NOMO-1 treated with DMSO at 0.1 percent for 48 hours (cell line): Measurements from ENCODE around the gene PFDN6.

ENCODE experiments used
- DNase-seq: peaks from one replicate; lab custom pipeline; 2025; ENCODE audit not compliant: unreplicated experiment; lab: John Stamatoyannopoulos, UW

The PFDN6 gene

DNA sequence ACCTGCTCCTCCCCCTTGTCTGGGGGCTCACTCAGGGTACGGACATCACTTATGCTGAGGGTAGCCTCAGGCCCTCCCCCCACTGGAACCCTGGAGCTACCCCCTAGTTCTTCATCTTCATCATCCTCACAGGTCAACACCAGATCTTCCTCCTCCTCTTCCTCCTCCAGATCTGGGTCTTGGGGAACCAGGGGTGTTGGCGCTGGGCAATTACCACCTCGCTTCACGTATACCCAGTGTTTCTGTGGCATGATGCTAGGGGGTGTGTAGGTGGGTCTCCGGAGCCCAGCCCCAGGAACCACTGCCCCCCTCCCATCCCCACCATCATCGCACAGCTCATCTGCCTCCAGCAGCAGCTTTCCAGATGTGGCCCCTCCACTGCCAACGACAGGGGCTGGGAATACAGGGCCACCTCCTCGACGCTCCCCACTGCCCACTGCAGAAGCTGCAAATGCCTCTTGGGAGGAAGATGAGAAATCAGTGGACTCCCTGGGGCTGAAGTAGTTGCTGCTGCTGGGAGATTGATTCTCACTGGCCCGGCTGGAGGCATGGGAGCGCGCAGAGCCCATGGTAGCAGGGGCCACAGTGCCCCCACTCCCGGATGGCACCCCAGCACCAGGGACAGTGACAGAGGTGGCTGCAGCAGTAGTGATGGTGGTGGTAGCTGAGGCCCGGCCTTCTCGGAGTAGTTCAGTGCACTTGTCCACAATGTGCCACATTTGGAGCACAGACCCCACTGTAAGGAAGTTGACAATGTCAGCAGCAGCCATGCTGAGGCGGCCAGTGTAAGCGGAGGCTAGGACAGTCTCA, 26.6 kb downstream of the PFDN6 start:
- no peak for DNase-seq

DNA sequence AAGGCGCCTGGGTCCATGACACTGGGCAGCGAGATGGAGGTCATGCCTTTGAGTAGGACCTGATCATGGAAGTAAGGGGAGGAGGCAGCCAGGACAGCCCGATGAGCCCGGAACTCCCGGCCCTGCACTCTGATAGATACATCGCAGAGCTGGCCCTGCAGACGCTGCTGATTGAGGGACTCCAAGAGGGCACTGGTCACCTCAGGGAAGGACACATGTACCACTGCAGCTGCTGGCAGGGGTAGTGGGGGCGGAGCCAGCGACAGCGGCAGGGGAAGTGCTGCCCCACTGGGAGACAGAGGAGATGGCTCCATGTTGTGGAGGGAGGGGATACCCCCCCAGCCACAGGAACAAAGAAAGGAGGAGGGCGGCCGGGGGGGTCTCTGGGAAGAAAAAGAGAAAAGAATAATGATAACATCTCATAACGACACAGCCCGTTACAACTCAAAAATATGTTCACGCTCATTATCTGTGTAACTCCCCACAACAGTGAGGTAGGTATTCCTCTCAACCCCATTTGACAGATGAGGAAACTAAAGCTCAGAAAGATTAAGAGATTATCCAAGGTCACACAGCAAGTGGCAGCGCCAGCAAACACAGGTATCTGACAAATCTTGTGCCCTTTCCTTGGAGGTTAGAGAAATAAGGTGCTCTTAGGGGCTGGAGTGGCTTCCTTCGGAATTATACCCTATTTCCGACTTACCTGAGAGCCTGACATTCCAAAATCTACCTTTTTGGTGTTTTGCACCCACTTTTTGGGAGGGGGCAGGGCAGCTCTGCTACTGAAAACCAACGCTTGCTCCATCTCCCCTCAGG, 27.4 kb downstream of the PFDN6 start:
- no peak for DNase-seq

DNA sequence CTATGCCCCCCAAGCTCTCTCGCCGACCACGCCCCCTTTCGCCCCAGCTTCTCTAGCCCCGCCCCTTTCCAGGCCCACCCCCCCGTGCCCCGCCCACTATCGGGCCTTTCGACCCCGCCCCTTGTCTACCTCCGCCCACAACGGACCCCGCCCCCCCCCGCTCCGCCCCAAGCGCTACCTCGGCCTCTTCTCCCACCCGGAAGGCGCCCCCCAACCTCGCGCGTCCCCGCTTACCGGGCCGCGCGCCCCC, 27.9 kb downstream of the PFDN6 start:
- no peak for DNase-seq

DNA sequence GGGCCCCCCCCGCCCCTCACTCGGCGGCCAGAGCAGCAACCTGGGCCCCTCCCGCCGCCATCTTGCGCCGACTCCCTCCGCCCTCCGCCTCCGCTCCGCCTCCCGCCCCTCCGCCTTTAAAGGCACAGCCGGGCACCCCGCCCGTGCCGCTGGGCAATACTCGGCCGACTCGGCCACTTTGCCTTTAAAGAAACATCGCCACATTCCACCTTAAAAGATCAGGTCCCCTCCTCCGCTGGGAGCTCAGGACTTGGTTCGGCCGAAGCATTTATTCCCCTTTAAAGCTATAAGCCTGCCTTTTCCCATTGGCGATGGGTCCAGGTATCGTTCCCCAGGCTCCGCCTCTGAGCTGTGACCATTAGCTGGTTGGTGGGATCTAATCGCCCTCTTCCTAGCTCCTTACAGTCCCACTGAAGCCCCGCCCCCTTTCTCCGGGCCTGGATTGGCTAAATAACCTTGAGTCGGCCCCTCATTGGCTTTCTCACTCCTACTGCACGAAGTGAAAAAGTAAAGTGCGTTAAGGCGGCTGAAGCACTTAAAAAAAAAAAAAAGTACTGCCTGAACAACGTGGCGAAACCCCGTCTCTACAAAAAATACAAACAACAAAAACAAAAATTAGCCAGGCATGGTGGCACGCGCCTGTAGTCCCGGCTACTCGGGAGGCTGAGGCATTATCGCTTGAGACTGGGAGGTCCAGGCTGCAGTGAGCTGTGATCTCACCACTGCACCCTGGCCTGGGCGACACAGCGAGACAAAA, 28.4 kb downstream of the PFDN6 start, which contains the start of gene ZBTB22:
Gene ZBTB22, minus strand, starts transcription at position 76 of the 757 bp plus-strand sequence. CDS start 828 bp downstream, outside the sequence.
- peak; percentile 98 for DNase-seq

DNA sequence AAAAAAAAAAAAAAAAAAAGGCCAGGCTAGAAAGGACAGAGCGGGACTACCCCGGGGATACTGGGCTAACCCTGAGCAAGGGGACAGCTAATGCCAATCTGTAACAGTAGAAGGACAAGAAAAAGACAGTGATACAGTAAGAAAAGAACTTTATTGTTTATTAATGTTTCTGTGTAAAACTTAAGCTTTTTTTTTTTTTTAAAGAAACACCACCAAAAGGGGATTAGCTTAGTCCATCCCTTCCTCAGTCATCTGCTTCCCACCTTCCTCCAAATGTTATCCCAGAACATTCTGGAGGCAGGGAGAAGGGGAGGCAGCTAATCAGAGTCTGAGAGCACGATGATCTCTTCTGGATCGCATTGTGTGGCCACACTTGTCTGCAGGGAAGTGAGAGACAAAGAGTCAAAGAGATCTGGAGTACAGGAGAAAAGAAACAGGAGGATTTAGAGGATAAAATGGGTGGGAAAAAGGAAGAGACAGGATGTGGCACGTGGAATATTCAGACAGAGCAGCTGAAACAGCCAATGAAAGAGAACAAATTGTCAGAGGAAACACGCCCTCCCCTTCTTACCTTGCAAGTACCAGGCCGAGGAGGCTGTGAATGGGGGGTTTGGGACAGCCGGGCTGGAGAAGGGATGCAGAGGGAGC, 29.1 kb downstream of the PFDN6 start:
- DNase-seq, result no peak

DNA sequence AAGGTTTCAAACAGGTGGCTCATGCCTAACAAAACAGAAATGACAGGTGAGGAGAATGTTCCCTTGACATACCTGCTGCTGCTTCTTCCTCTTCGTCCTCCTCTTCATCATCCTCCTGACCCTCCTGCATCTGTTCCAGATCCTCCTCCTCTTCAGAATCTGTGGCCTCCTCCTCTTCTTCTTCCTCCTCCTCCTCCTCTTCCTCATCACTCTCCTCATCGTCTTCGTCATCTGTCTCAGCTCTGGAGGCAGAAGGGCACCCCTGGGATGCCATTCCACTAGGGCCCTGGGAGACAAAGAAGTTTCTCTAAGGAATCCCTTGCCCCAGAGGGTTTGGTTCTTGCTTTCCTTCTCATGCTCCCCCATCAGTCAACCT, 30.5 kb downstream of the PFDN6 start:
- DNase-seq, result no peak

- DNase-seq, result no peak
Observed at GRCh38 chr6:33320315-33321181, 31.1 kb downstream of the PFDN6 start.

DNA sequence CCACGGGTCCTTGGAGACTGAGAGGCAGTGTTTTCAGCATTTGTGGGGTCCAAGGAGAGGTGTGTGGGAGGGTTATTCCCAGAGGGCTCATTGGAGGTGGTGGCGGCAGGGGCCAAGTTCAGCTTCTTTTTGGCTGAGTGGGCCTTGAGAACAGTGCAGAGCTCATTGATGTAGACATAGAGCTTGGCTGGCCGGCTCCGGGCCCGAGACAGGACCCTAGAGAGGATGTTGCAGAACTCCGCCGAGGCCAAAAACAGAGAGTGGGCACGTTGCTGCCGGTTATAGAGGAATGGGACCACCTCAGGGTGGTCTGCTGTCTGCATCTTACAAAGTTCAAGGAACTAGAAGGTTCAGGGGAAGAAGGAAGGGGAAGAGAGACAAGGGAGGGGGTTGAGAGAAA, 31.8 kb downstream of the PFDN6 start:
- no peak for DNase-seq

DNA sequence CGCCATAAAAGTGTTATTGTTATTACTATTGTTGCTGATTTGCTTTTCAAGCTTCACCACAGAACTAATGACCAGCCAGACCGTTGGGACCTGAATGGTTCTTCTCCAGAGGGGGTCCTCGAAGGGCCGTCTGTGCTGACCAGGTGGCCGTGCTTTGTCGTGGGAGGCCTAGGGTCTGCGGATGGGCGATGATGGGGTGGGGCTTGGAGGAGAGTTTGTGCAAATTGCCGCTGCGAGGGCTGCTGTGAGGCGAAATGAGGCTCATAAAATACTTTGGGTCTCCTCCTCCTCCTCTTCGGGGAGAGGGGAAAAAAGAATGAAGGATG, 34.2 kb downstream of the PFDN6 start:
- no peak for DNase-seq

- DNase-seq, result peak; percentile 8
Observed at GRCh38 chr6:33324125-33324524, 34.7 kb downstream of the PFDN6 start.

- DNase-seq, result no peak
Observed at GRCh38 chr6:33329058-33329457, 39.7 kb downstream of the PFDN6 start.

- DNase-seq, result no peak
Observed at GRCh38 chr6:33330736-33331135, 41.3 kb downstream of the PFDN6 start.

GRCh38 chr6:33333666-33334065, 44.3 kb downstream of the PFDN6 start:
- DNase-seq, result no peak

- DNase-seq, result no peak
Observed at GRCh38 chr6:33335916-33336315, 46.5 kb downstream of the PFDN6 start.

DNA sequence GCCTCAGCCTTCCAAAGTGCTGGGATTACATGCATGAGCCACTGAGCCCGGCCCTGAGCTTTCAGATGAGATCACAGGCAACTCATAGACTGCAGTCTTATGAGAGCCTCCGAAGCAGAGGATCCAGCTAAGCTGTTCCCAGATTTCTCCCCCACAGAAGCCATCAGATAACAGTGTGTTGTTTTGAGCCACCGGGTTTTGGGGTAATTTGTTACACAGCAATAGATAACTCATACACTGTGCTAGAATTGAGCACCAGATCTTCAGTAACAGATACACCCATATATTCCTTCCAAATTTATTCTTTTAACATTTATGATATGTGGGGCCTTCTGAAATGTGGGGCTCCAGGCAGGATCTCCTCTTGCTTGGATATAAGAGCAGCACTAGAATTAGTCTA, 47.1 kb downstream of the PFDN6 start:
- DNase-seq, result no peak

DNA sequence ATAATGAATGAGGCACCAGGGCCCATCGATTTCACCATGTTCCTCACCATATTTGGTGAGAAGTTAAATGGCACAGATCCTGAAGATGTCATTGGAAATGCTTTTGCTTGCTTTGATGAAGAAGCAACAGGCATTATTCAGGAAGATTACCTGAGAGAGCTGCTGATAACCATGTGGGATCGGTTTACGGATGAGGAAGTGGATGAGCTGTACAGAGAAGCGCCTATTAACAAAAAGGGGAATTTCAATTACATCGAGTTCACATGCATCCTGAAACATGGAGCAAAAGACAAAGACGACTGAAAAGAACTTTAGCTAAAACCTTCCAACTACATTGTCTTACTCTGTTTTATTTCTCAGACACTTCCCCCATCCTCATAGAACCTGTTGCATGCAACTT, 49.8 kb downstream of the PFDN6 start:
- no peak for DNase-seq
